Effector memory CD8-positive, alpha-beta T cell (primary cell): ENCODE data around the gene BMAL1.
A peak's percentile ranks its signal among the peaks of the same experiment; 100 is the strongest.

Experiments
- ATAC-seq: fragments of 150-1000 bp; cut with Tn5 transposase; replicated peaks from 2 replicates; pipeline ENCODE4 v1.10.0; 2021; ENCODE audit warnings: mild to moderate bottlenecking, moderate library complexity
- DNase-seq, 3 experiments: peaks; one replicate each; pipeline ENCODE4 v3.0.0; 2021
- H3K27ac Mint-ChIP-seq, 2 donors: one replicate each; pipeline ENCODE4 v1.8.0; 2022; ENCODE audit warnings: mild to moderate bottlenecking in 2 of 2, mixed read lengths in 2 of 2, moderate library complexity in 2 of 2
- H3K27me3 Mint-ChIP-seq, 2 donors: one replicate each; pipeline ENCODE4 v1.8.0; 2022; ENCODE audit warnings: mixed read lengths in 2 of 2
- H3K36me3 Mint-ChIP-seq: one replicate; pipeline ENCODE4 v1.8.0; 2022; ENCODE audit warnings: mild to moderate bottlenecking, moderate library complexity, mixed read lengths; ENCODE audit not compliant: insufficient read depth
- H3K4me1 Mint-ChIP-seq, 2 donors: one replicate each; pipeline ENCODE4 v1.8.0; 2022; ENCODE audit warnings: low read depth in 2 of 2, mixed read lengths in 2 of 2
- H3K4me3 Mint-ChIP-seq, 2 donors: one replicate each; pipeline ENCODE4 v1.8.0; 2022; ENCODE audit warnings: mild to moderate bottlenecking in 2 of 2, mixed read lengths in 2 of 2, moderate library complexity in 2 of 2
- H3K9me3 Mint-ChIP-seq, 2 donors: one replicate each; pipeline ENCODE4 v1.8.0; 2022; ENCODE audit warnings: mixed read lengths in 2 of 2

BMAL1 gene

GRCh38 chr11:13304655-13305335, 27.2 kb downstream of the BMAL1 start:
- Mint-ChIP-seq H3K4me3 (no peak overlapping the region), H3K9me3 (no peaks in the 10 kb centered on the region), H3K36me3 (peaks cover 6% of the 10 kb centered on the region), H3K27me3 (no peaks in the 10 kb centered on the region), H3K27ac (peak overlapping the region in 1 of 2 donors; percentile 59), H3K4me1 (peaks cover 46 to 49% of the 10 kb centered on the region in 2 donors)
- DNase-seq, result no peak
- no peak for ATAC-seq

GRCh38 chr11:13308704-13309103, 31.1 kb downstream of the BMAL1 start:
- Mint-ChIP-seq H3K4me1 (peaks cover 45% of the 10 kb centered on the region in 2 donors), H3K27ac (no peak overlapping the region), H3K27me3 (no peaks in the 10 kb centered on the region), H3K9me3 (no peaks in the 10 kb centered on the region), H3K4me3 (no peak overlapping the region), H3K36me3 (peaks cover 21% of the 10 kb centered on the region)
- ATAC-seq, result no peak
- DNase-seq, result no peak

GRCh38 chr11:13309156-13309555, 31.6 kb downstream of the BMAL1 start:
- Mint-ChIP-seq H3K4me3 (no peak overlapping the region), H3K9me3 (no peaks in the 10 kb centered on the region), H3K36me3 (peaks cover 22% of the 10 kb centered on the region), H3K4me1 (peaks cover 44 to 45% of the 10 kb centered on the region in 2 donors), H3K27ac (no peak overlapping the region), H3K27me3 (no peaks in the 10 kb centered on the region)
- ATAC-seq, result no peak
- no peak for DNase-seq

DNA sequence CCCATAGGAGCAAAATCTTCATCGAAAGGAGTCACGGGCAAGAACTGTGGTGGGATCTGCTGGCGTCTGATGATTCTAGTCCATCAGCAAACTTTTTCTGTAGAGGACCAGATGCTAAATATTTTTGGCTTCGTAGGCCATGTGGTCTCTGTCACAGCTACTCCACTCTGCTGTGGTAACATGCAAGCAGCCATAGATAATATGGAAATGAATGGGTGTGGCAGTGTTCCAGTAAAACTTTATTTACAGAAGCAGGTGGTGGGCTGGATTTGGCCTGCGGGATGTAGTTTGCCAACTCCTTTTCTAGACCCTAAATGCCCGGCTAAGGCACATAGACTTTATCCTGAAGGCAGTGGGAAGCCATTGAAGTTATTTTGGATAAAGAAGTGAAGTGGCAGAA, 32.9 kb downstream of the BMAL1 start:
- DNase-seq, result no peak
- Mint-ChIP-seq H3K4me1 (peaks cover 49 to 55% of the 10 kb centered on the region in 2 donors), H3K27me3 (no peaks in the 10 kb centered on the region), H3K27ac (peak overlapping the region in 1 of 2 donors; percentile 72), H3K9me3 (no peaks in the 10 kb centered on the region), H3K4me3 (no peak overlapping the region), H3K36me3 (peaks cover 22% of the 10 kb centered on the region)
- ATAC-seq, result no peak

DNA sequence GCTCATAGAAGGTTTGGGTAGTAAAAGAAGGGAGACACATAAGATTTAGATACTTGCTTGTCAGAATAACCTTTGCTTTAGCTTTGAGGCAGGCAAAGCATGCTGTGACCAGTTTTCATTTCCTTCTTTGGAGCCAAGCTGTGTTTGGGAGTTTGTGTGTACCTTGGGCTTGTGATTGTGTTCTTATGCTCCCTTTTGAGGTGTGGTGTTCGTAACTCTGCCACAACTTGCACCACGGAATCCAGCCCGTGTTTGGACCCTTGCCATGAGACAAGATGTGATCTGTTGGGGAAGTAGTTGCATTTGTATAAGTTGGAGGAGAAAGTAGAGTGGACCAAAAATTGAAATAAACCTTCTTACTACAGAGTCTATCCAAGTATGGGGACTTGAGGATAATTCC, 34.0 kb downstream of the BMAL1 start:
- no peak for ATAC-seq
- peak overlapping the region in 1 of 2 donors; percentile 4 for H3K27ac Mint-ChIP-seq

GRCh38 chr11:13313005-13313819, 35.6 kb downstream of the BMAL1 start:
- DNase-seq, result no peak
- peaks cover 69 to 80% of the 10 kb centered on the region in 2 donors for H3K4me1 Mint-ChIP-seq
- no peaks in the 10 kb centered on the region for H3K9me3 Mint-ChIP-seq
- peak overlapping the region; percentile 26 to 85 for H3K27ac Mint-ChIP-seq
- peak overlapping the region; percentile 3 to 11 for H3K4me3 Mint-ChIP-seq
- peaks cover 22% of the 10 kb centered on the region for H3K36me3 Mint-ChIP-seq
- no peak for ATAC-seq
- no peaks in the 10 kb centered on the region for H3K27me3 Mint-ChIP-seq

More for the DNA sequence above, 34.0 kb downstream of the BMAL1 start:
- no peak overlapping the region for H3K4me3 Mint-ChIP-seq
- no peaks in the 10 kb centered on the region for H3K9me3 Mint-ChIP-seq
- no peaks in the 10 kb centered on the region for H3K27me3 Mint-ChIP-seq
- peaks cover 22% of the 10 kb centered on the region for H3K36me3 Mint-ChIP-seq
- peaks cover 60 to 66% of the 10 kb centered on the region in 2 donors for H3K4me1 Mint-ChIP-seq
- DNase-seq, result no peak

DNA sequence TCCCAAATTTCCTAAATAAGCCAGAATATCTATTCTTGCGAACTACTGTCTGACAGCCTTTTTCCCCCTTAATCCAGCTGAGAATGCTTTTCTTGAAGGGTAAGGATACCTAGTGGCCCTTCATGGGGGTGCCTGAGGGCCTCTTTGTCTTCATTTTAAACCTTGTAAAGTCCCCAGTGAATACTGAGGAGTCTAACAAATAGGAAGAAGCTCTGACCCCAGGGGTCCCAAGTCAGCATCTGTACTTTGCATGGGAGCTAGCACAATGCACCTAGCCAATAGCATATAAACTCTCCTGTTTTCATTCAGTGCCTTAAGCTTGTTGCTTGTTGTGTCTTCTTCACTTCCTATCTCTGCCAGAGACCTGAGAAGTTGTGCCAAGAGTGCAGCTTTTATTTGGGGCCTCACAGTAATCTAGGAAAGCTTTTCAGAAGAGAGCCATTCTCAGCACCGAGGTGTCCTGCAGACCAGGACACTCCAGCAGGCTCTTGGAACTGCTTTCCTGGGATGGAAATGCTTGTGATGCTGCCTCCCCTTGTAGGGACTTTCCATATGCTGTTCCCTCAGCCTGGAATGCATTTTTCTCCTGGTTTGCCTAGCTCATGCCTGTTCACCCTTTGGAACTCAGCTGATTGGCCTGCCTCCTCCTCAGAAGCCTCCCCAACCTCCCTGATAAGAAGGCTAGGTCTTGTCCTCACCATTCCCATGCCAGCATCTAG, 37.2 kb downstream of the BMAL1 start:
- H3K27ac Mint-ChIP-seq, result peak overlapping the region; percentile 26 to 85
- peaks cover 73 to 91% of the 10 kb centered on the region in 2 donors for H3K4me1 Mint-ChIP-seq
- H3K36me3 Mint-ChIP-seq, result peaks cover 22% of the 10 kb centered on the region
- peak overlapping the region; percentile 26 to 34 for H3K4me3 Mint-ChIP-seq
- H3K9me3 Mint-ChIP-seq, result no peaks in the 10 kb centered on the region
- ATAC-seq (no peak), DNase-seq (no peak)
- no peaks in the 10 kb centered on the region for H3K27me3 Mint-ChIP-seq

- Mint-ChIP-seq H3K27ac (peak overlapping the region; percentile 72 to 85), H3K27me3 (no peaks in the 10 kb centered on the region), H3K9me3 (no peaks in the 10 kb centered on the region), H3K36me3 (peaks cover 13% of the 10 kb centered on the region), H3K4me1 (peaks cover 72 to 92% of the 10 kb centered on the region in 2 donors), H3K4me3 (peak overlapping the region; percentile 34 to 57)
- DNase-seq (no peak), ATAC-seq (no peak)
Observed at GRCh38 chr11:13315517-13316432, 38.2 kb downstream of the BMAL1 start.

DNA sequence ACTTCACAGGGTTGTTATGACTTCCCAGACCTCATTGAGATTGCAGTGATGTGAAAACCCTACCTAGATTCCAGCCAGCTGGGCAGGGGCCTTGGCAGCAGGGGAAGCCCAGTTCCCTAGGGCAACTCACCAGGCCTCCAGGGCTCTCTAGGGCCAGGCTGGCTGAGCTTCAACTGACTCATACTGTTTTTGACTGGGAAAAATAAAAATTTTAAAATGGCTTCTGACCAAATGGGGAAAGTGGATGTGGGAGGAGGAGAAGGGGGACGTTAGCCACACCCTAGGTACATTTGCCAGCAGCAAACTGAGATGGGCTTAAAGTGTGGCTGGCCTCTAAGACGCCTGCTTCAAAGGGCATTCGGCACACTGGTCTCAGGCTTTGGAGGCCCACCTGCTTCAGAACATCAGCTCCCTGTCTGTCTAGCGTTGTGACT, 39.0 kb downstream of the BMAL1 start:
- peak overlapping the region; percentile 72 to 85 for H3K27ac Mint-ChIP-seq
- no peaks in the 10 kb centered on the region for H3K9me3 Mint-ChIP-seq
- ATAC-seq (peak; percentile 24), DNase-seq (no peak)
- H3K36me3 Mint-ChIP-seq, result peaks cover 7% of the 10 kb centered on the region
- no peaks in the 10 kb centered on the region for H3K27me3 Mint-ChIP-seq
- H3K4me3 Mint-ChIP-seq, result peak overlapping the region; percentile 34 to 57
- peaks cover 68 to 92% of the 10 kb centered on the region in 2 donors for H3K4me1 Mint-ChIP-seq

DNA sequence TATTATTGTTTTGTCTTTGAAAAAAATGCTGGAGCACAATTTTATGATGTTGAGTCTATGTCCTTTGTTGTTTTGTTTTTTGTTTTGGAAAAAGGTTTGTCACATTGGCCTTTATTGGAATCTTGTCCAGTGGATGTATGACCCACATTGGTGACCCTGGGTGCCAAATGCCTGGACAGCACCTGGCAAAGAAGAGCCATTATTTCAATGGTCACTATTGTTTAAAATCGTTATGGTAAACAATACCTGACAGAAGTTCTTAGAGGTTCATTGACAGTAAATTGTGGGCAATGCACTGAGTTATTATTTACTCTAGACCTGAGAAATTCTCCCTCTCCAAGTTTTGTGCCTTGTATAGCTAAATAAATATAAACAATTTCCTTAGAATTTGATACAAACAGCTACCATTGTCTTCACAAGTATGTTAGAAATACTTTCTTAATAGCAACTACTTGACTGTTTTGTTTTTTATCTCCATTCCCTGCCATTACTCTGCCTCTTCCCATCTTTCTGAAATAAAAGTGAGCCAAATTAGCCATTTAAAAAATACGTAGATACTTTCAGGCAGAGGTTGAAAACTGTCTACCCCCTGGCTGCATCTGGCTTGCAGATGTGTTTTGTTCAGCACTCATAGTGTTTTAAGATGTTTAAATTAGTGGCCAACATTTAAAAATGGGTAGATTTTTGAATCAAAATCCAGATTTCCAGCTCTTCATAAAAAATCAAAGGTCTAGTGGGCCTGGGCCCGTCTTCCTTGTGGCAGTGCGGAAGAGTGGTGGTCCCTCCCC, 39.9 kb downstream of the BMAL1 start:
- H3K4me1 Mint-ChIP-seq, result peaks cover 68 to 92% of the 10 kb centered on the region in 2 donors
- no peaks in the 10 kb centered on the region for H3K9me3 Mint-ChIP-seq
- H3K27ac Mint-ChIP-seq, result peak overlapping the region; percentile 5 to 85
- H3K36me3 Mint-ChIP-seq, result peaks cover 9% of the 10 kb centered on the region
- H3K4me3 Mint-ChIP-seq, result peak overlapping the region; percentile 41 to 56
- no peaks in the 10 kb centered on the region for H3K27me3 Mint-ChIP-seq
- DNase-seq, result no peak
- no peak for ATAC-seq

DNA sequence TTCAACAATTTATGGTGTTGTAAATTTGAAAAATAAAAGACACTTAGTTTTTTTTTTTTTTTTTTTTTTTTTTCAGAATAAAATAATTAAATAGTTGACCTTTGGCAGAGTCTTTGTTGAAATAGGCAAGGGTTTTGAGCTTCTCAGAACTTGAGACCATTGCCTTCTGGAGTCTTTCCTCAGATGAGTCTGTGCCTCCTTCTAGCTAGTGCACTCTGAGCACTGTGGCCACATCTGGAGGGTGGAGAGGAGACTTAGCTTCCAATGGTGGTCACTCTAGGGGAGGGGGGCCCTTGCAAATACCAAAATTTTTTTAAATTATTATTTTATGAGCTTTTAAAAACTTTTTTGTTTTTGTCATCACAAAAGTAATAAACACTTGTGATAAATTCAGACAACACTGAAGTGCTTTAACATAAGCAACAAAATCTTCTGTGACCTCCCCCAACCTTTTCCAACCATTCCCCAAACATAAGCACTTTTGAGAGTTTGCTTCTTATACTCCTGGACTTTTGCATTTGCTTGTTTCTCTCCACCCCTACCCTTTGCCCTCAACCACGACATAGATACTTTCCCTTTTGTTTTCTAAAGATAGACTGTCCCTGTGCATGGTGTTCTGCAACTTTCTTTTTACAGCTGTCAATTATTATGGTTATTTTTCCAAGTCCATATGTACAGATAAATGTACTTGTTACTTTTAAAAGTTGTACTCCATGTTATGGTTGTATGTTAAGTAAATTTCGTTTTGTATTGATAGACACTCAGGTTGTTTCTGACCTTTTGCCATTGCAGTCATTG, 41.1 kb downstream of the BMAL1 start:
- ATAC-seq, result peak; percentile 75
- Mint-ChIP-seq H3K36me3 (peaks cover 15% of the 10 kb centered on the region), H3K4me1 (peaks cover 67 to 89% of the 10 kb centered on the region in 2 donors), H3K4me3 (peak overlapping the region; percentile 2 to 56), H3K27me3 (no peaks in the 10 kb centered on the region), H3K9me3 (no peaks in the 10 kb centered on the region), H3K27ac (peak overlapping the region; percentile 5 to 22)
- DNase-seq, result no peak
